HG03354 (cell line): ENCODE results near the gene SLIT3.

Source experiments
- ATAC-seq: cut with Tn5 transposase; IDR thresholded peaks from one replicate; pipeline ENCODE4 v1.9.1; 2021; ENCODE audit warnings: mild to moderate bottlenecking; ENCODE audit not compliant: unreplicated experiment, poor library complexity, severe bottlenecking

The SLIT3 gene

GRCh38 chr5:168813184-168813968 lies 487.6 kb downstream of the SLIT3 start:
- no peak for ATAC-seq

DNA sequence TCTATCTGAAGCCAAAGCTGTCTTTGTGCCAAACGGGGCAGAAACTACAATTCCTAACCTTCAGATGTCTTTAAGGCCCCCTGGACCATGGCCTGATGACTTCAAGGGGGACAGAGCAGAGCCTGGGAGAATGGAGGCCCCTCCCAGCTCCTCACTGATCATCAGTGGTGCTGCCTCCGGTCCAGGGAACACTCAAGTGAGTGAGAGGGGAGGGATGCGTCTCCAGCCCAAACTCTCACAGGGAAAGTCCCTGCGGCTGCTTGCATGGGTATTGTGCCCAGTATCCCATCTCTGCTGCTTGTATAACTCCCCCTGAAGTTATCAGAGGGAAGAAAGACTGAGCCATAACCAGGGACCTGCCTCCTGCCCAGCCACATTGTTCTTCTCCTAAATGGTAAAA lies 490.3 kb downstream of the SLIT3 start:
- ATAC-seq: no peak

GRCh38 chr5:168809218-168809617 lies 491.7 kb downstream of the SLIT3 start:
- ATAC-seq: no peak

- no peak for ATAC-seq
Measured at GRCh38 chr5:168808051-168808616, 492.8 kb downstream of the SLIT3 start.

DNA sequence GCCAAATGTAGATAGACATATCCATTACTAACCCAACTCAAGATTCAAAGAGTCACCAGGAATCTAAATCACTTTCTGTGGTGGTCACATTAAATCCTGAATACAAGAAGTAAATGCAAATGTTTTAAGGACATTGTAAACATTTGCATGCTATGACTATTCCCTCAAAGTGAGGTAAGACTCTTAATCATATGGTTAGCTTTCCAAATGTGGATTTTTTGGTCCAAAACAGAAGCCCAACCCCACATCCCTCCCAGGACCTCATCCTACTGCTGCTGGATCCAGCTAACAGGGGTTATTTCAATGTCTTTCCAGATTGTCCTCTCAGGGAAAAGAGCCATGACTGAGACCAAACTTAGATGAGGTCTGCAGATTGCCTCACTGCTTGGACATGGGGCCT lies 493.7 kb downstream of the SLIT3 start:
- ATAC-seq: no peak

GRCh38 chr5:168803541-168803940 lies 497.4 kb downstream of the SLIT3 start:
- ATAC-seq: no peak

- ATAC-seq: no peak
Measured at GRCh38 chr5:168802337-168802736, 498.6 kb downstream of the SLIT3 start.

- no peak for ATAC-seq
Measured at GRCh38 chr5:168801567-168801966, 499.4 kb downstream of the SLIT3 start.

GRCh38 chr5:168800701-168801100 lies 500.2 kb downstream of the SLIT3 start:
- ATAC-seq: no peak

DNA sequence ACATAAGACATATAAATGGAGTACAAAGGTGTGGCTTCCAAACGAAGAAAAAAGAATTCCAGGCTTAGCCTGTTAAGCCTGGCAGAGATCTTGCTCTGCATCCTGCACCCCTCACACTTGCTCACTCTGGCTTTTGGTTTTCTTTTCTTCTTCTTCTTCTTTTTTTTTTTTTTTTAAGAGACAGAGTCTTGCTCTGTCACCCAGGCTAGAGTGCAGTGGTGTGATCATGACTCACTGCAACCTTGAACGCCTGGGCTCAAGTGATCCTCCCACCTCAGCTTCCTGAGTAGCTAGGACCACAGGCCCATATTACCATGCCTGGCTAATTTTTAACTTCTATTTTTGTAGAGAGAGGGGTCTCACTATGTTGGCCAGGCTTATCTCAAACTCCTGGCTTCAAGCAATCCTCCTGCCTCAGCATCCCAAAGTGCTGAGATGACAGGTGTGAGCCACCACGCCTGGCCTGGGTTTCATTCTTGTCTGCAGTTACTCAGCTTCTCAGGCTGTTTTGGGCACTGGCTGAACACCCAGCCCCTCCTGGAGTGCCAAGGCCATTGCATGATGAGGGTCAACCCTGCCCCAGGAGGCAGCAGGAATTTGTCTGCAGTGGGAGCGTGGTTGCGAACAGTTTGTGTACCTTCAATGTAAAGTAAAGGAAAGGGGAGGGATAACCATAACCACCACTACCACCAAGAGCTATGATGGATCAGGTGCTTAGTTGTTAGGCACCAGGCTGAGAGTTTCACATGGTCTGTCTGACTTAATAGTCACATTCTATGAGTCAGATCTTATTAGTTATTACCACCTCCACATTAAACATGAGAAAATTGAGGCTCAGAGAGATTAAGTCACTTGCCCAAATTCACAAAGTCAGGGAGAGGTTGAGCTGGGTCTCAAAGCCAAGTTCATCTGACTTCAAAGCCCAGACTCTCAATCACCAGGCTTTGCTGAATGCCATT lies 502.6 kb downstream of the SLIT3 start:
- no peak for ATAC-seq

- ATAC-seq: no peak
Measured at GRCh38 chr5:168796593-168797580, 504.1 kb downstream of the SLIT3 start.

DNA sequence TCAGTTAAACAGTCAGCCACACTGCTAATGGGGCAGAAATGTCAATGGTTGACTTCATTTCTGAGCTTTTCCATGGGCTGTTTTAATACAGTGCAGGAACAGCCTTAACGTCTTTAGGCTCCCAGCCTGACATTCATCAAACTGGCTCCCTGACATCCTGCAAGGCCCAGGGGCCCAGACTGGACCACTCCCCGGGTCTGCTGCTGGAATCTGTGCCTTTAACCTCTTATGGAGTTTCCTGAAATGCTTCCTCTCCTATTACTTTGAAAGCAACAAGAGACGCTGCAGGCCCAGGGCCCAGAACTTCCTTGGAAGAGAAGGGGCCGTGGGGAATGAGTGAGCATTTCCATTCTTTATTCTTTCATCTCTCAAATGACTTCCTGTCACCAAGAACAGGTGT lies 504.9 kb downstream of the SLIT3 start:
- ATAC-seq: no peak

DNA sequence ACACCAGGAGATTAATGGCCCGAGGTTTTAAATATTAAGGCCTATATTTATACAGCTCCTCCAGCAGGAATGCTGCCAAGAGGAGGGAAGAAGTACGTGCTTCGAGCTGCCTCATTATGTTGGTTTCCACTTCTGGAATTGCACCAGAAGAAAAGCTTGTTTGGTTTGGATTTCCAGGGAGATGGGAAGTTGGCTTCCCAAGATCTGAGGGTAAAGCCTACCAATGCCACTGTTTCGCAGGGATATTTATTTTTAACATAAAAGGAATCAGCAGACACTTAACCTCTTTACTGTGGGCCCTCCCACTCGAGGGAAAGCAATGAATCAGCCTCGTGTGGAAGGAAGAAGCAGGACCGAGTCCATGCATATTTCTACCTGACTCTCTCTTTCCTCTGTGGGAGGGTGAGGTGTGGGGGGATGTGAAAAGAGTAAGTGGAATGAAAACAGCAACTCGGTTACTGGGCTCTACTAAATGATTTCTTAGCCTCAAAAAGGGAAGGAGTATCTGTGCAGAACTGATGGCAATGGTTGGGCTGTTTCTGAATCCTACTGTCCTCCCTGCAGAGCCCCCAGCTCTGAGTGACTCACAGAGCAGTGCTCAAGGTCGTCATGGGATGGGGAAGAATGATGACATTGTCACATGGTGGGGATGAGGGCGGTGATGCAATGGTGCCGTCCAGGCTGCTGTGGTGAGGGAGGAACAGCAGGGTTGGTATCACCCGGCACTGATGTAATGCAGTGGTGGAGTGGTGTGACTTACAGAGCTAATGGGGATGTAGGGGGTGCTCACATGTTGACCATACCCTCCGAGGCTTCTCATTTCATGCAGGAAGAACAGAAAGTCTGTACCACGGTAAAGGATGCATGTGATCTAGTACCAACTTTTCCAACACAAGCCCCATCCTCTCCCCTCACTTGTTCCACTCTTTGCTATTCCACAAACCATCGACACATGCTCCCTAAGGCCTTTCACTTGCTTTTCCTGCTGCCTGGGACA lies 506.8 kb downstream of the SLIT3 start:
- ATAC-seq: no peak

DNA sequence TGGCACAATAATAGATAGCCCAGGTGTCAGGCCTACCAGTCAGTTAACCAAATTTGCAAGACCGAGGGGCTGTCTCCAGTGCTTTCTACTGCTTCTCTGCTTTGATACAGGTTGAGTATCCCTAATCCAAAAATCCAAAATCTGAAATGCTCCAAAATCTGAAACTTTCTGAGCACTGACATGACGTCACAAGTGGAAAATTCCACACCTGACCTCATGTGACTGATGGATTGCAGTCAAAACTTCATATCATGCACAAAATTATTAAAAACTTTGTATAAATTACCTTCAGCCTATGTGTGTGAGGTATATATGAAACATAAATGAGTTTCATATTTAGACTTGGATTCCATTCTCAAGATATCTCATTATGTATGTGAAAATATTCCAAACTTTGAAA lies 508.3 kb downstream of the SLIT3 start:
- no peak for ATAC-seq

DNA sequence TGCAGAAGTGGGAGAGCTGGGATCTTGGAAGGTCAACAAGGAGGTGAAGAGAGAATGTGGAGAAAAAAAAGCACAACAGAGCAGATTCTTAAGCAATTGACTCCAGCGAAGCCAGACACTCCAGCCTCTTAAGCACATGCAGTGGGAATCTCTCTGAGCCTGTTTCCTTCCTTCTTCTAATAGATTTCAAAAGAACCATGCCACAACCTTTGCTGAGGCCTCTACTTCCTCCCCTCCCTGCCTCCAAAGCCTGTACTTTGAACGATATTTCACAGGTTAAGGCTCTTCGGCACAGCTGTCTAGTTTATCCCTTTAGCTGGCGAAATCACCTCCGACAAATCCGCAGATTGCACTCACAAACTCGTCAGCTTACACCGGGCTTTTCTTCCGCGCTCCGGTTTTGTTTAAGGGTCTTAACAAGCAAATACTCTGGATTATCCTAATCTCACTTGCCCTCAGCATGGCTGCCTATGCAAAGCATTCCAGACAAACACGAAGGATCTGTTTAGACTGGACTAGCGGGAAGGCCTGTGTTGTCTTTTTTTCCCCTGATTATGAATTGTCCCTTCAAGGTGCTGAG lies 510.2 kb downstream of the SLIT3 start:
- ATAC-seq: no peak

DNA sequence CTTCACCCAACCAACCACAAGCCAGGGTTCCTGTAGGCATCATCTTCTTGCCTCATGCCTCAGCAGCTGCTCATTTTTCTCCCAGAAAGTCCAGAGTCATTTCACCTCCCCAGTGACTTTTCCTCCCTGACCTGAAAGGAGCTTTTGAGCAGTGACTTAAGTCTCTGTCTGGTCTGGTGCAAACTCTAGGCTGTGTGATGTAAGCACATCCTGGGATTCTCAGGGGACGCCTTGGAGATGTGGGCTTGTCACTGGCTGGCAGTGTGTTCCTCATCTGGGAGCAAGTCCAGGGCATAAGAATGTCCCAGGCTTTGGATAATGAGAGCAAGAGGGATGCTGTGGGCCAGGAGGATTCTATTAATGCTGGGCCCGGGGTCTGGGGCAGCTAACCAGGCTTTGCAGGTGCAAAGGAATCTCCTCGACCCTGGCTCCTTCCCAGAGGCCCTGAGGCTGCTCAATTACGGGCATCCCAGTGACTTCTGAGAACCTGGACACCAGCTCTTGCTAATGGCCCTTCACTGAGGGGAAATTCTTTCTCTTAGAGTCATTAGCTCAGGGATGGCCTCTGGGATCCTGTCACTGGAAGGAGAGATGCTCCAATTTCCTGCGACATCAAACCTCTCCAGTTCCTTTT lies 510.8 kb downstream of the SLIT3 start:
- ATAC-seq: no peak

DNA sequence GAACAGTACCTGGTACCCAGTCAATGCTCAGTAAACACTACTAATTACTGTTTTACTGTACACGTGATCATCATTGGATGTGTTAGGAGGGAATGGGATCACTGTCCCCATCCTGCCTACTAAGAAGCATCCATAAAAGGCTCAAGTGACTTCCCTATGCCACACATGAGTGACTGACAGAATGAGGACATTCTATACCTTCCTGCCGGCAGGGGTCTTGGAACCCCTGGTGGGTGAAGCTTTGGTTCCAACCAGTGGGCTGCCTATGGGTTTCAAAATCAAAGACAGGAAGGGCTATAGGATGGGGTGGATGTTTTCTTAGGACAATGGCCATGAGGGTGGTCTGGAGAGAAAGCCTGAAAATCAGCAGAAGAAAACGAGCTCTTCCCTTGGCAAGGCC lies 512.2 kb downstream of the SLIT3 start:
- ATAC-seq: no peak
